ENCODE results near the gene UBE2S.
"Not testable (repeated sequence)": the region's sequence is repeated elsewhere in the genome, so short reads cannot be mapped to it uniquely, and the experiment has no call there.

UBE2S gene

GRCh38 chr19:55439052-55439451 lies 31.5 kb upstream of the UBE2S start:
- no peak for DNase-seq

- no peak for DNase-seq
Observed at GRCh38 chr19:55437410-55437809, 29.8 kb upstream of the UBE2S start.

GRCh38 chr19:55436847-55437246 lies 29.3 kb upstream of the UBE2S start:
- DNase-seq: no peak

GRCh38 chr19:55435020-55435419 lies 27.4 kb upstream of the UBE2S start:
- DNase-seq: no peak

- DNase-seq: no peak
Observed at GRCh38 chr19:55434356-55434919, 26.9 kb upstream of the UBE2S start.

- no peak for DNase-seq
Observed at GRCh38 chr19:55433292-55433691, 25.7 kb upstream of the UBE2S start.

- no peak for DNase-seq
Observed at GRCh38 chr19:55432241-55432959, 24.8 kb upstream of the UBE2S start.

GRCh38 chr19:55431183-55431582 lies 23.6 kb upstream of the UBE2S start:
- DNase-seq: no peak

GRCh38 chr19:55426042-55426441 lies 18.5 kb upstream of the UBE2S start:
- no peak for DNase-seq

- DNase-seq: no peak
Observed at GRCh38 chr19:55424518-55424917, 16.9 kb upstream of the UBE2S start.

- no peak for DNase-seq
Observed at GRCh38 chr19:55423225-55424005, 15.8 kb upstream of the UBE2S start.

- DNase-seq: not testable (repeated sequence)
Observed at GRCh38 chr19:55421281-55421680, 13.7 kb upstream of the UBE2S start.

- DNase-seq: no peak
Observed at GRCh38 chr19:55419624-55420236, 12.1 kb upstream of the UBE2S start.

- DNase-seq: no peak
Observed at GRCh38 chr19:55419103-55419502, 11.5 kb upstream of the UBE2S start.

GRCh38 chr19:55418185-55418584 lies 10.6 kb upstream of the UBE2S start:
- DNase-seq: peak; percentile 49

GRCh38 chr19:55410168-55410567 lies 2.6 kb upstream of the UBE2S start:
- no peak for DNase-seq

- not testable (repeated sequence) for DNase-seq
Observed at GRCh38 chr19:55409179-55409578, 1.6 kb upstream of the UBE2S start.

- no peak for DNase-seq
Observed at GRCh38 chr19:55408533-55408872, 915 bp upstream of the UBE2S start.

- peak; percentile 97 for DNase-seq
Observed at GRCh38 chr19:55407800-55408532, 378 bp upstream of the UBE2S start.

GRCh38 chr19:55406826-55407549 lies 600 bp downstream of the UBE2S start:
- no peak for DNase-seq

- DNase-seq: no peak
Observed at GRCh38 chr19:55406091-55406825, 1.3 kb downstream of the UBE2S start.

GRCh38 chr19:55405638-55406037 lies 1.9 kb downstream of the UBE2S start:
- DNase-seq: no peak

All from NCI-H345 (cell line).